ENCODE measurements around the gene ZNF385B.

- TF ChIP-seq TAF1 (IDR thresholded peaks at IDR 0.05; ENCODE audit: borderline replicate concordance, insufficient read depth, low read length) (no peak), REST (IDR thresholded peaks at IDR 0.05; ENCODE audit: insufficient read depth in 1 of 2, low read depth in 2 of 2, low read length in 2 of 2) (no peak), POLR2AphosphoS5 (IDR thresholded peaks at IDR 0.05; ENCODE audit: low read depth, low read length) (no peak), SIN3A (IDR thresholded peaks at IDR 0.05; ENCODE audit: borderline replicate concordance, insufficient read depth, low read length) (no peak)
Observed at GRCh38 chr2:179512281-179513035, 349.0 kb downstream of the ZNF385B start.
